Measurements from ENCODE around the gene LPP.

DNA sequence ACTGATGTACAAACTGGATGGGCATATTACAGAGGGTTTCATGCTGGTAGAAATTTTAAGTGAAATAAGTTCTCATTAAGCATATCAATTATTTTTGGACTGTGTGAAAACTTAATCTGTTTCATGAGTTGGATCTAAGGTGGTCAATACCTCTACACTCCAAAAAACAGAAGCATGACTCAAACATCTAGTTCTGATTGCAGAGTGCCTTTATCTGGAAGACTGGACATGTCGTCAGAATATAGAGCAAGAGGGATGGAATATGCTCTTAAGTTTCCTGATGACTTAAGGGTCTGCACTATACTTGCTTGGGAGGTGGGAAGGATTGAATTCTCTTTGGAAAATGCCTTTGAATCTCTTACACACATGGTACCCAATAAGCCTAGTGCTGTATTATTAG lies 138.3 kb downstream of the LPP start:
- TF ChIP-seq EZH2phosphoT487 (conservative IDR thresholded peaks at IDR 0.05; ENCODE audit: low read length) = no peak
- TF ChIP-seq, protein P1, sequence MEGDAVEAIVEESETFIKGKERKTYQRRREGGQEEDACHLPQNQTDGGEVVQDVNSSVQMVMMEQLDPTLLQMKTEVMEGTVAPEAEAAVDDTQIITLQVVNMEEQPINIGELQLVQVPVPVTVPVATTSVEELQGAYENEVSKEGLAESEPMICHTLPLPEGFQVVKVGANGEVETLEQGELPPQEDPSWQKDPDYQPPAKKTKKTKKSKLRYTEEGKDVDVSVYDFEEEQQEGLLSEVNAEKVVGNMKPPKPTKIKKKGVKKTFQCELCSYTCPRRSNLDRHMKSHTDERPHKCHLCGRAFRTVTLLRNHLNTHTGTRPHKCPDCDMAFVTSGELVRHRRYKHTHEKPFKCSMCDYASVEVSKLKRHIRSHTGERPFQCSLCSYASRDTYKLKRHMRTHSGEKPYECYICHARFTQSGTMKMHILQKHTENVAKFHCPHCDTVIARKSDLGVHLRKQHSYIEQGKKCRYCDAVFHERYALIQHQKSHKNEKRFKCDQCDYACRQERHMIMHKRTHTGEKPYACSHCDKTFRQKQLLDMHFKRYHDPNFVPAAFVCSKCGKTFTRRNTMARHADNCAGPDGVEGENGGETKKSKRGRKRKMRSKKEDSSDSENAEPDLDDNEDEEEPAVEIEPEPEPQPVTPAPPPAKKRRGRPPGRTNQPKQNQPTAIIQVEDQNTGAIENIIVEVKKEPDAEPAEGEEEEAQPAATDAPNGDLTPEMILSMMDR (IDR thresholded peaks at IDR 0.05; ENCODE audit: insufficient read depth, low read length, poor library complexity, severe bottlenecking) = no peak

Data from SU-DHL-6 (cell line).